K562 (cell line): ENCODE data around the gene MAGEB1. TPM values are rescaled to one million over a fixed set of nuclear protein-coding genes. Genes with fewer than 3 reads are reported as not detected.
A peak's percentile ranks its signal among the peaks of the same experiment; 100 is the strongest.

Experiments used
- ARID3B ChIP-seq: fragments of 250-450 bp; sonication (Bioruptor Pico); IDR thresholded peaks from 2 replicates; pipeline ENCODE4 v1.4.0; 2020; ENCODE audit warnings: borderline replicate concordance
- CTBP1 ChIP-seq: fragments of 450-650 bp; IDR thresholded peaks from 2 replicates; pipeline ENCODE4 v1.6.1; 2016; ENCODE audit warnings: borderline replicate concordance
- E2F4 ChIP-seq: sonication (generic); formaldehyde crosslinking; IDR thresholded peaks from 2 replicates; pipeline ENCODE4 v1.8.0; 2022; ENCODE audit warnings: mild to moderate bottlenecking, low read depth, missing genetic modification reagents
- ETS1 ChIP-seq: conservative IDR thresholded peaks from 2 replicates; pipeline ENCODE4 v1.6.1; 2011; ENCODE audit warnings: low read depth, mild to moderate bottlenecking, low read length; ENCODE audit not compliant: control insufficient read depth
- FOXO4 ChIP-seq: fragments of 450-650 bp; formaldehyde crosslinking; IDR thresholded peaks from 2 replicates; pipeline ENCODE4 v1.4.0; 2020; ENCODE audit warnings: mild to moderate bottlenecking, moderate library complexity
- FUS ChIP-seq: fragments of 200-400 bp; formaldehyde crosslinking; optimal IDR thresholded peaks from 2 replicates; pipeline ENCODE3; 2017; ENCODE audit warnings: low read depth, low read length
- KLF1 ChIP-seq: fragments of 450-650 bp; IDR thresholded peaks from 2 replicates; pipeline ENCODE4 v1.6.1; 2016; ENCODE audit warnings: missing genetic modification characterization, missing compliant biosample characterization
- KLF10 ChIP-seq: fragments of 250-450 bp; sonication (Bioruptor Pico); IDR thresholded peaks from 2 replicates; pipeline ENCODE4 v1.6.1; 2021; ENCODE audit warnings: matching md5 sums
- KLF16 ChIP-seq: IDR thresholded peaks from 2 replicates; pipeline ENCODE4 v1.6.1; 2016; ENCODE audit warnings: antibody characterized with exemption
- KLF6 ChIP-seq: fragments of 250-450 bp; sonication (Bioruptor Pico); IDR thresholded peaks from 2 replicates; pipeline ENCODE4 v1.4.0; 2020; ENCODE audit warnings: mild to moderate bottlenecking, moderate library complexity, borderline replicate concordance
- MIER1 ChIP-seq: fragments of 450-650 bp; IDR thresholded peaks from 2 replicates; pipeline ENCODE4 v1.6.1; 2016; ENCODE audit warnings: antibody characterized with exemption, mild to moderate bottlenecking, low read depth
- OTX1 ChIP-seq: fragments of 450-650 bp; formaldehyde crosslinking; IDR thresholded peaks from 2 replicates; pipeline ENCODE4 v1.4.0; 2022; ENCODE audit warnings: mild to moderate bottlenecking
- PBX2 ChIP-seq, 2 experiments: IDR thresholded peaks in 1 of 2; conservative IDR thresholded peaks in 1 of 2; 2 replicates each; pipeline ENCODE4 v1.6.1; 2016; ENCODE audit warnings: low read depth in 2 of 2, mild to moderate bottlenecking in 1 of 2, missing compliant biosample characterization in 1 of 2, missing genetic modification characterization in 1 of 2, moderate library complexity in 1 of 2
- PHF20 ChIP-seq: fragments of 450-650 bp; IDR thresholded peaks from 2 replicates; pipeline ENCODE4 v1.6.1; 2018; ENCODE audit not compliant: partially characterized antibody
- POLR2G ChIP-seq: fragments of 200-400 bp; formaldehyde crosslinking; IDR thresholded peaks from 2 replicates; pipeline ENCODE4 v1.6.1; 2017; ENCODE audit warnings: low read depth, mild to moderate bottlenecking, antibody characterized with exemption, low read length, moderate library complexity
- RFX7 ChIP-seq: fragments of 250-450 bp; sonication (Bioruptor Pico); IDR thresholded peaks from 2 replicates; pipeline ENCODE4 v1.5.1; 2021; ENCODE audit warnings: mild to moderate bottlenecking
- RUNX1 ChIP-seq: sonication (generic); IDR thresholded peaks from 2 replicates; pipeline ENCODE4 v1.6.1; 2016; ENCODE audit warnings: antibody characterized with exemption, low read depth
- SRF ChIP-seq, 2 experiments: fragments of 250-450, 450-650 bp in 1 of 2; sonication (Bioruptor Pico) in 1 of 2; sonication (generic) in 1 of 2; formaldehyde crosslinking; IDR thresholded peaks; 2 replicates each; pipeline versions ENCODE4 v1.5.0 to v1.5.1; 2020 to 2022; ENCODE audit warnings: mild to moderate bottlenecking in 1 of 2, missing genetic modification reagents in 1 of 2
- SRSF7 ChIP-seq: fragments of 200-400 bp; formaldehyde crosslinking; optimal IDR thresholded peaks from 2 replicates; pipeline ENCODE3; 2017; ENCODE audit warnings: mild to moderate bottlenecking, low read depth, low read length
- TEAD4 ChIP-seq, 2 experiments: sonication (generic) in 1 of 2; formaldehyde crosslinking in 1 of 2; IDR thresholded peaks; 2 replicates each; pipeline versions ENCODE4 v1.6.1 to v1.8.0; 2012 to 2022; ENCODE audit warnings: borderline replicate concordance in 1 of 2, inconsistent platforms in 1 of 2, low read length in 1 of 2, mild to moderate bottlenecking in 1 of 2, missing genetic modification reagents in 1 of 2
- ZC3H8 ChIP-seq: fragments of 450-650 bp; IDR thresholded peaks from 2 replicates; pipeline ENCODE4 v1.6.1; 2017
- ZEB2 ChIP-seq: fragments of 450-650 bp; IDR thresholded peaks from 2 replicates; pipeline ENCODE4 v1.6.1; 2016
- polyA plus RNA-seq, 8 experiments: library from polyadenylated mRNA; depleted of rRNA in 4 of 8; stranded (reverse) in 5 of 8; unstranded in 3 of 8; fragments of >200 nt; fragmentation: Nextera tagmentation in 2 of 8; fragmentation: Illumina TruSeq in 1 of 8; extraction: Ambion mirVana in 2 of 8; extraction: Trizol in 1 of 8; gene quantifications; 2 replicates each; pipeline versions ENCODE4 v1.2.1 to v1.2.3, GENCODE V29; 2011 to 2014; ENCODE audit warnings: inconsistent platforms in 1 of 8, missing spikeins in 1 of 8
- total RNA-seq, 7 experiments: library from RNA; depleted of rRNA in 6 of 7; stranded (reverse); fragments of >200 nt in 6 of 7; fragmentation: Illumina TruSeq in 2 of 7; extraction: Trizol in 2 of 7; gene quantifications; 2 replicates each; pipeline versions ENCODE4 v1.2.1 to v1.2.3, GENCODE V29; 2011 to 2021; ENCODE audit warnings: low replicate concordance in 1 of 7

The MAGEB1 gene
- total and polyA plus RNA-seq, 9 of the 15 experiments (the other 6 are each of a cell fraction or from before 2014, with no cell fraction given) = 32.6 to 100 (median 43.4) TPM

GRCh38 chrX:30217465-30217864 lies 29.5 kb upstream of the MAGEB1 start (continued):
- TF ChIP-seq PBX2 (CRISPR knock-in tag; IDR thresholded peaks at IDR 0.05; ENCODE audit: low read depth) = no peak
- TF ChIP-seq PBX2 (tag; conservative IDR thresholded peaks at IDR 0.05; ENCODE audit: low read depth) = no peak
- TF ChIP-seq KLF10 (CRISPR knock-in tag) = no peak
- TF ChIP-seq SRF (CRISPR knock-in tag; IDR thresholded peaks at IDR 0.05) = peak in 1 of 2 experiments; percentile 76; a peak in 1 of 4 replicates
- no peak for TF ChIP-seq ZC3H8
- no peak for TF ChIP-seq RUNX1
- peak; percentile 52; the same call in 1 of the 2 replicates for TF ChIP-seq CTBP1
- TF ChIP-seq KLF1 = no peak
- no peak for TF ChIP-seq SRSF7
- no peak for TF ChIP-seq ZEB2
- no peak for TF ChIP-seq MIER1
- peak; percentile 82 for TF ChIP-seq TEAD4 (IDR thresholded peaks at IDR 0.05; ENCODE audit: low read length)
- TF ChIP-seq TEAD4 (CRISPR knock-in tag; IDR thresholded peaks at IDR 0.05; ENCODE audit: borderline replicate concordance) = no peak
- TF ChIP-seq RFX7 (CRISPR knock-in tag) = no peak
- no peak for TF ChIP-seq KLF6 (CRISPR knock-in tag)
- no peak for TF ChIP-seq PHF20
- no peak for TF ChIP-seq E2F4 (CRISPR knock-in tag)
- TF ChIP-seq FUS = no peak
- no peak for TF ChIP-seq ETS1
- no peak for TF ChIP-seq POLR2G
- no peak for TF ChIP-seq FOXO4 (CRISPR knock-in tag)
- TF ChIP-seq ARID3B (CRISPR knock-in tag) = no peak
- no peak for TF ChIP-seq OTX1 (CRISPR knock-in tag)
- 0 out of 2 replicates have a peak, but pooled peaks have one; percentile 16 for TF ChIP-seq KLF16
